GM15510 (cell line): ENCODE results near the gene YWHAH.

Source experiments
- POLR2A ChIP-seq: IDR thresholded peaks from 3 replicates; pipeline ENCODE4 v1.6.1; 2011; ENCODE audit warnings: borderline replicate concordance; ENCODE audit not compliant: insufficient read length; ENCODE audit errors: extremely low read depth

Gene YWHAH

GRCh38 chr22:31943978-31944699 lies at the start of gene YWHAH:
YWHAH (plus strand) TSS chr22:31944535; CDS start chr22:31944734, 199 bp downstream.
- TF ChIP-seq POLR2A, result peak; percentile 97

GRCh38 chr22:31895411-31896123 lies 48.8 kb upstream of the YWHAH start:
- TF ChIP-seq POLR2A, result no peak

DNA sequence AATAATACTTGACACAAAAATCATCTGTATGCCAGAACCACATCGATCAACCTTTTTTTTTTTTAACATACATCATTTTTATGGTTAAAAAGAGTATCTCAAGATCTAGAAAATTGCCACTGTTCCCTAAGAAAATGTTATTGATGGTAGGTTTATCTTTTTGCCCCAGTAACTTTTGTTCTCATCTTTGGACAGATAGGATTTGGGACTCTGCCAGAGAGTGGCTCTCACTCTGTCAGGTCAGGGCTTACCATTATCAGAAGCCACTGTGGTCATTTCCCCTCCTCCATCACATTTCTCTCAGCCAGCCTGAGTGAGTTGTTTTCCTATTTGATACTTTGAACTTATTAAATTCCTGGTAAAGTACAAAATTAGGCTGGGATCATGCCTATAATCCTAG lies 47.9 kb upstream of the YWHAH start:
- TF ChIP-seq POLR2A, result no peak

- TF ChIP-seq POLR2A, result no peak
Observed at GRCh38 chr22:31897842-31898805, 46.2 kb upstream of the YWHAH start.

DNA sequence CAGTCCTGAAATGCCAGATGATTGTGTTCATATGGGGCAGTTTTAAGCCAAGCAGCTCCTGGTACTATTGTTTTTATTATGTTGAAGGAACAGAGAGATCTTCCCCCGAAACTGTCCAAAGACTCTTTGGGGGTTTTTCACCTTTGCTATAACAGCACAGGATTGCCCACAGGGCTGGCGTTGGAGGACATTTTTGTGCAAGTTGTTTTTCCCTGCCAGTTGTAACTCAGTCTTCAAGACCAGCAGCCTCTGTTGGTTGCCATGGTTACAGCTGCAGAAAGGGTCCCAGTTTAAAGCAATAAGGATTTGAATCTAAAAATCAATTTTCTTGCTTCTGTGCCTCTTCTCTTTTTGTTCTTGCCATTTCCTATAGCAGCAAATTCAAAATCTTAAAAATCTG lies 45.4 kb upstream of the YWHAH start:
- TF ChIP-seq POLR2A, result no peak

GRCh38 chr22:31899669-31900068 lies 44.7 kb upstream of the YWHAH start:
- no peak for TF ChIP-seq POLR2A

DNA sequence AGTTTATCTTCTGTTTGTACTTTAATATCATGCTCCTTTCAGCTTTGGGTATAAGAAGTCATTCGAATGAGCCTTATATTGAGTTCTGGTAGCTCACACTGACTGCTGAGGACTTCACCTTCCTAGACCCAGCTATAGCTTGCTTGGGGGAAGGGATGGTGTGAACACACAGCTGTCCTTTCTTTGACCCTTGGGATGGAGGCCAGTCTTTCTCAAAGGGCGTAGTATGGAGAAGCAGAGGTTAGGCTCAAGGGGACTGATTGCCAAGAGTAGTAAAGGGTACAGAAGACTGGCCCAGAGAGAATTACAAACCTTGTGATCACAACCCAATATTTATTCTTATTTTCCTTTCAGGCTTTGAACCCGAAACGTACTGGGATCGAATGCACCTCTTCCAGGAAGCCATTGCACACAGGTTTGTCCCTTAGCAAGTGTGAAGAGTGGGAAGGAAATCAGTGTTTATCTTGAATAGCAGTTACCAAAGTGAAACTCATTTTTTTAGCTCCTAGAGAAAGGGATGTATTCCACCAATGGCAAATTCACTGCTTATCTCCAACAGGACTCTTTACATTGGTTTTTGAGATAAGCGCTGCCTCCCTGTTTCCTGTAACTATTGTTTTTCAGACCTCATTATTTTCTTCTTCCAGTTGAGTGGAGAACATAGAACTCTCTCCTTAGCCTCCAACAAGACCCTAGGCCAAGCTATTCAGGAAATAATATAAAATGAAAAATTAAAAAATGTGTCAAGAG lies 42.8 kb upstream of the YWHAH start:
- TF ChIP-seq POLR2A, result no peak

DNA sequence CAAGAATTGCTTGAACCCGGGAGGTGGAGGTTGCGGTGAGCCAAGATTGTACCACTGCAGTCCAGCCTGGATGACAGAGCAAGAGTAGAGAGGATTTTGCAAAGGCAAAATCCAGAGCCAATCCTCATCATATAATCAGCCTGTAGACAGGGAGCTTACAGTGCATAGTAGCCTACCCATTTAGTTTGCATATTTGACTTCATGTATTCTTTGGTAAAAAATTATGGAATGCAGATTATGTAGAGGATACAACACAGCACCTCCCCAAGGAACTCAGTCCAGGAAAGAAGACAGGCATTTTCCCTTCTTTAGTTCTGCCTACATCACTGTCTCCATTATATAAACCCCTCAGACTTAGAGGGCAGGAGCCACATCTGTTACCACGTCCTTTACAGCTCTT lies 39.7 kb upstream of the YWHAH start:
- no peak for TF ChIP-seq POLR2A

- TF ChIP-seq POLR2A, result no peak
Observed at GRCh38 chr22:31905356-31905755, 39.0 kb upstream of the YWHAH start.

- TF ChIP-seq POLR2A, result no peak
Observed at GRCh38 chr22:31906086-31906485, 38.2 kb upstream of the YWHAH start.

- no peak for TF ChIP-seq POLR2A
Observed at GRCh38 chr22:31906569-31906968, 37.8 kb upstream of the YWHAH start.

DNA sequence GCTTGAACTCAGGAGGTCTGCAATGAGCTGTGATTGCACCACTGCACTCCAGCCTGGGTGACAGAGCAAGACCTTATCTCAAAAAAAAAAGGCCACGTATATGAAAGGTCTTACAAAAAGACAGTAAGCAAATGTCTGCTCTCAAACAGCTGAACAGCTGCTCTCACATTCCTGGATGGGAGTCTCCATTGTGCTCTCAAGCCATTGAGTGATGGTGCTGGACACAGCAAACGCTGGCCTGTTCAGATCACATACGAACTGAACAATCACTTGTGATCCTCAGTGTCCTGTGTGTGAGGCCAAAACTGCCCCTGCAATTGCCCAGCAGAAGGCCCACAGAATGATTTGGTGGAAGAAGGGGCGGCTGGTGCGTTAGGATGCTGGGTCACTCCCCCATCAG lies 34.4 kb upstream of the YWHAH start:
- no peak for TF ChIP-seq POLR2A

- TF ChIP-seq POLR2A, result no peak
Observed at GRCh38 chr22:31911565-31912406, 32.5 kb upstream of the YWHAH start.

DNA sequence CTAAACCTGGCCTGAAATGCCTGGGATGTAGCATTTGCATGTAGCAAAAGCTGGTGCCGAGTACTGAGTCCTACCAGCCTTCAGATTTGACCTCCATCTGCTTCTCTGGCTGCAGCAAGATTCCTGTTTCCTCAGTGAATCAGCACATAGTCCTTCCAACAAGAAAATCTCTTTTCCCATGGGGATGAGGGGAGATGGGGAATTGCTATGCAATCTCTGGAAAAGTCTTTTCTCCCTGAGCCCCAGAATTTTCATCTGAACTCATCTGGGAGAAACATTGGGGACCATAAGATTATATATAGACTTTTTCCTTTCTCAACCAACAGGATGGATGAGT lies 32.0 kb upstream of the YWHAH start:
- TF ChIP-seq POLR2A, result no peak

- no peak for TF ChIP-seq POLR2A
Observed at GRCh38 chr22:31915586-31915985, 28.7 kb upstream of the YWHAH start.
